DOHH2 (cell line): Measurements from ENCODE around the gene BRD2.
A peak's percentile ranks its signal among the peaks of the same experiment; 100 is the strongest.

Experiments used
- H3F3A ChIP-seq: fragments of 200-600 bp; sonication (generic), shearing (Covaris generic); 2 replicates; pipeline ENCODE4 v1.6.0; 2016; ENCODE audit warnings: antibody characterized with exemption, mild to moderate bottlenecking; ENCODE audit not compliant: control insufficient read depth, insufficient read depth
- H3K27ac ChIP-seq: fragments of 200-600 bp; sonication (generic); 2 replicates; pipeline ENCODE4 v1.5.1; 2014; ENCODE audit warnings: low read depth, mild to moderate bottlenecking, low read length, moderate library complexity
- H3K27me3 ChIP-seq: fragments of 200-600 bp; sonication (generic); 2 replicates; pipeline ENCODE4 v1.6.1; 2014; ENCODE audit warnings: mild to moderate bottlenecking, low read length, mixed read lengths; ENCODE audit not compliant: control insufficient read depth
- H3K36me3 ChIP-seq: fragments of 200-600 bp; sonication (generic); 2 replicates; pipeline ENCODE4 v1.6.1; 2014; ENCODE audit warnings: mild to moderate bottlenecking, low read length, moderate library complexity, mixed read lengths; ENCODE audit not compliant: control insufficient read depth
- H3K4me1 ChIP-seq: fragments of 200-600 bp; sonication (generic); 2 replicates; pipeline ENCODE4 v1.6.1; 2014; ENCODE audit warnings: mild to moderate bottlenecking, low read length, mixed read lengths; ENCODE audit not compliant: control insufficient read depth
- H3K4me2 ChIP-seq: fragments of 200-600 bp; sonication (generic); 2 replicates; pipeline ENCODE4 v1.6.0; 2014; ENCODE audit warnings: mild to moderate bottlenecking, low read length, moderate library complexity
- H3K4me3 ChIP-seq: fragments of 200-600 bp; sonication (generic); 2 replicates; pipeline ENCODE4 v1.5.1; 2014; ENCODE audit warnings: mild to moderate bottlenecking, low read length, mixed read lengths
- H3K79me2 ChIP-seq: fragments of 200-600 bp; sonication (generic); 2 replicates; pipeline ENCODE4 v1.6.1; 2014; ENCODE audit warnings: mild to moderate bottlenecking, low read length, mixed read lengths; ENCODE audit not compliant: control insufficient read depth
- H3K9me2 ChIP-seq: fragments of 200-600 bp; sonication (generic); replicated peaks from 2 replicates; pipeline ENCODE4 v1.6.1; 2014; ENCODE audit warnings: mild to moderate bottlenecking, low read length, mixed read lengths; ENCODE audit not compliant: control insufficient read depth
- H3K9me3 ChIP-seq: fragments of 200-600 bp; sonication (generic); 2 replicates; pipeline ENCODE4 v1.6.1; 2014; ENCODE audit warnings: antibody characterized with exemption, low read length, mixed read lengths; ENCODE audit not compliant: control insufficient read depth, insufficient read depth
- H4K20me1 ChIP-seq: fragments of 200-600 bp; sonication (generic); 2 replicates; pipeline ENCODE4 v1.6.0; 2014; ENCODE audit warnings: low read depth, mild to moderate bottlenecking, antibody characterized with exemption, low read length, moderate library complexity; ENCODE audit not compliant: control insufficient read depth, insufficient read depth
- EZH2phosphoT487 ChIP-seq: fragments of 200-600 bp; sonication (generic); IDR thresholded peaks from 2 replicates; pipeline ENCODE4 v1.6.1; 2017; ENCODE audit warnings: borderline replicate concordance, mild to moderate bottlenecking, antibody characterized with exemption, low read length, moderate library complexity, mixed read lengths
- TF ChIP-seq, protein P1 (sequence below): fragments of 200-600 bp; sonication (generic); IDR thresholded peaks from one replicate; pipeline ENCODE4 v1.5.1; 2014; ENCODE audit warnings: antibody characterized with exemption, mild to moderate bottlenecking, low read depth, low read length; ENCODE audit not compliant: poor library complexity, severe bottlenecking

The BRD2 gene

DNA sequence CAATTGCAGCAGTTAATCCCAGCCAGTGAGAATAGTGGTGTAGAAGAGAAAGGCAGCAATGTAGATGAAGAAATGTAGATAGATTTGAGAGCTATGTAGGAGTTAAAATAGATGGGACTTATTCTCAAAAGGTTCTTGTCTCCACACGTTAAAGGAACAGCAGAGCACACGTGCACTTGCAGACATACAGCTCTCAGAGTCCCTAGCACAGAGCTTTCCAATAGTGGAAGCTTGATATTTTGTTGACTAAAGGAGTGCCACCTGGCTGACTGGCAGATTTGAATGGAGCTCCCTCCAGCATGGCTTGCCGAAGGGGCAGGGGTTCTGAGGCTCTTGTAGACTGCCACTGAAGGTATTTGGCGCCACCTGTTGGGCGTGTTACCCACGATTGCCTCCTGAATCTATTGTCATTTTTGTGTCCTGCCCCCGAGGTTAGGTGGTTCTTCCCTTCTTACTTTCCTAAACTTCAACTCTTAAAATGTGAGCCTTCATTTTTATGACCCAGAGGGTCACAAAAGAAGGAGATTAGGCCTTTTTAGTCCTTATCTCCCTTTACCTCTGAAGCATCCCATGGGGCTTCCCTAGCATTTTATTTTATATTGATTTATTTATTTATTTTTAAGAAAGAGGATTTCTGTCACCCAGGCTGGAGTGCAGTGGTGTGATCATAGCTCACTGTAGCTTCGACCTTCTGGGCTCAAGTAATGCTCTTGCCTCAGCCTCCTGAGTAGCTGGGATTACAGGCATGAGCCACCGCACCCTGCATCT lies 16.4 kb downstream of the BRD2 start:
- no peak overlapping the region for H3K4me3 ChIP-seq
- peak overlapping the region; percentile 44 for H3K27ac ChIP-seq
- TF ChIP-seq EZH2phosphoT487 = no peak
- TF ChIP-seq, protein P1, sequence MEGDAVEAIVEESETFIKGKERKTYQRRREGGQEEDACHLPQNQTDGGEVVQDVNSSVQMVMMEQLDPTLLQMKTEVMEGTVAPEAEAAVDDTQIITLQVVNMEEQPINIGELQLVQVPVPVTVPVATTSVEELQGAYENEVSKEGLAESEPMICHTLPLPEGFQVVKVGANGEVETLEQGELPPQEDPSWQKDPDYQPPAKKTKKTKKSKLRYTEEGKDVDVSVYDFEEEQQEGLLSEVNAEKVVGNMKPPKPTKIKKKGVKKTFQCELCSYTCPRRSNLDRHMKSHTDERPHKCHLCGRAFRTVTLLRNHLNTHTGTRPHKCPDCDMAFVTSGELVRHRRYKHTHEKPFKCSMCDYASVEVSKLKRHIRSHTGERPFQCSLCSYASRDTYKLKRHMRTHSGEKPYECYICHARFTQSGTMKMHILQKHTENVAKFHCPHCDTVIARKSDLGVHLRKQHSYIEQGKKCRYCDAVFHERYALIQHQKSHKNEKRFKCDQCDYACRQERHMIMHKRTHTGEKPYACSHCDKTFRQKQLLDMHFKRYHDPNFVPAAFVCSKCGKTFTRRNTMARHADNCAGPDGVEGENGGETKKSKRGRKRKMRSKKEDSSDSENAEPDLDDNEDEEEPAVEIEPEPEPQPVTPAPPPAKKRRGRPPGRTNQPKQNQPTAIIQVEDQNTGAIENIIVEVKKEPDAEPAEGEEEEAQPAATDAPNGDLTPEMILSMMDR = peak; percentile 92
- H3K9me3 ChIP-seq = no peaks in the 10 kb centered on the region
- H3K4me2 ChIP-seq = peak overlapping the region; percentile 10
- no peaks in the 10 kb centered on the region for H3K79me2 ChIP-seq
- H3K36me3 ChIP-seq = peaks cover 36% of the 10 kb centered on the region
- H3K27me3 ChIP-seq = no peaks in the 10 kb centered on the region
- peaks cover 40% of the 10 kb centered on the region for H3K4me1 ChIP-seq
- peaks cover 49% of the 10 kb centered on the region for H3F3A ChIP-seq
- H4K20me1 ChIP-seq = peaks cover 6% of the 10 kb centered on the region; the same call in 1 of the 2 replicates
- no peaks in the 10 kb centered on the region for H3K9me2 ChIP-seq

DNA sequence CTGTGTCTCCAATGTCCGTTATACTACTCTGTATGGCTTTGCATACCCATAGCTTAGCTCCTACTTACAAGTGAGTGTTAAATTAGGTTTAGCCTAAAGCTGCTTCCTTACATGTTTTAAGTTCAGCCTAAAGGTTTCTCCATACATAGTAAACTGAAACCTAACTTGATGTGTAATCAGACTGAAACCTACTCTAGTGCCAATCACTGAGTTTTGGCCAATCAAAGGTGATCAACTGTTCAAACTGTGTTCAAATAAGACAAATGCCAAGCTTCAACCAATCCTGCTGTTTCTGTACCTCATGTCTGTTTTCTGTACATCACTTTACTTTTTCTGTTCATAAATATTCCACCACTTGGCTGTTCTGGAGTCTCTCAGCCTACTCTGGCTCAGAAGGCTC lies 21.0 kb downstream of the BRD2 start:
- Histone ChIP-seq H3K27me3 (no peaks in the 10 kb centered on the region), H3K79me2 (no peaks in the 10 kb centered on the region), H3K36me3 (no peaks in the 10 kb centered on the region), H3K4me1 (peaks cover 12% of the 10 kb centered on the region), H3F3A (peaks cover 3% of the 10 kb centered on the region), H3K4me2 (no peak overlapping the region), H3K27ac (no peak overlapping the region), H4K20me1 (no peaks in the 10 kb centered on the region), H3K4me3 (no peak overlapping the region), H3K9me3 (no peaks in the 10 kb centered on the region), H3K9me2 (no peaks in the 10 kb centered on the region)
- TF ChIP-seq EZH2phosphoT487 = no peak
- TF ChIP-seq, protein P1 = no peak

DNA sequence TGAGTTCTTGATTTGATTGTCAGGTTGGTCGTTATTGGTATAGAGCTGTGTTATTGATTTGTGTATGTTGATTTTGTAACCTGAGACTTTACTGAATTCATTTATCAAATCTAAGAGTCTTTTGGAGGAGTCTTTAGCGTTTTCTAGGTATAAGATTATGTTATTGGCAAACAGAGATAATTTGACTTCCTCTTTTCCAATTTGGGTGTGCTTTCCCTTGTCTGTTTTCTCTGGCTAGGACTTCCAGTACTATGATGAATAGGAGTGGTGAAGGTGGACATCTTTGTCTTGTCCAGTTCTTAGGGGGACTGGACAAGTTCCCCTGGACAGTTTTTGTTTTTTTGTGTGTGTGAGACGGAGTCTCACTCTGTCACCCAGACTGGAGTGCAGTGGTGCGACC lies 23.6 kb downstream of the BRD2 start:
- Histone ChIP-seq H3K4me1 (peaks cover 7% of the 10 kb centered on the region), H3K79me2 (no peaks in the 10 kb centered on the region), H3K36me3 (no peaks in the 10 kb centered on the region), H3K9me2 (no peaks in the 10 kb centered on the region), H4K20me1 (no peaks in the 10 kb centered on the region), H3K27me3 (peaks cover 8% of the 10 kb centered on the region; the same call in 1 of the 2 replicates), H3K4me3 (no peak overlapping the region), H3F3A (no peaks in the 10 kb centered on the region), H3K9me3 (no peaks in the 10 kb centered on the region), H3K4me2 (no peak overlapping the region), H3K27ac (no peak overlapping the region)
- TF ChIP-seq, protein P1 = no peak
- TF ChIP-seq EZH2phosphoT487 = no peak
